Neural progenitor cell (in vitro differentiated cells): ENCODE results near the gene TRAPPC10. TPM values are rescaled to one million over a fixed set of nuclear protein-coding genes. Genes with fewer than 3 reads are reported as not detected.
"Not testable (repeated sequence)": the region's sequence is repeated elsewhere in the genome, so short reads cannot be mapped to it uniquely, and the experiment has no call there.

ENCODE experiments used
- DNase-seq: peaks from one replicate; pipeline ENCODE4 v3.0.0-alpha.2; 2016; ENCODE audit warnings: low spot score
- H2AFZ ChIP-seq: fragments of 200-600 bp; sonication (generic); replicated peaks from 2 replicates; pipeline ENCODE4 v1.6.1; 2016; ENCODE audit warnings: antibody characterized with exemption
- H3F3A ChIP-seq: fragments of 200-600 bp; sonication (generic); 2 replicates; pipeline ENCODE4 v1.6.1; 2016; ENCODE audit warnings: antibody characterized with exemption, low read depth
- H3K27ac ChIP-seq: fragments of 200-600 bp; sonication (generic); 2 replicates; pipeline ENCODE4 v1.5.1; 2016; ENCODE audit warnings: mild to moderate bottlenecking
- H3K27me3 ChIP-seq: fragments of 200-600 bp; sonication (generic); 2 replicates; pipeline ENCODE4 v1.6.1; 2016; ENCODE audit warnings: mild to moderate bottlenecking, moderate library complexity
- H3K36me3 ChIP-seq: fragments of 200-600 bp; sonication (generic); 2 replicates; pipeline ENCODE4 v1.5.1; 2016
- H3K4me1 ChIP-seq: fragments of 200-600 bp; sonication (generic); 2 replicates; pipeline ENCODE4 v1.6.1; 2016; ENCODE audit warnings: mixed run types
- H3K4me2 ChIP-seq: fragments of 200-600 bp; sonication (generic); 2 replicates; pipeline ENCODE4 v1.6.1; 2016
- H3K4me3 ChIP-seq: fragments of 200-600 bp; sonication (generic); 2 replicates; pipeline ENCODE4 v1.5.1; 2016
- H3K79me2 ChIP-seq: fragments of 200-600 bp; sonication (generic); 2 replicates; pipeline ENCODE4 v1.6.1; 2016; ENCODE audit warnings: low read depth
- H3K9ac ChIP-seq: fragments of 200-600 bp; sonication (generic); 2 replicates; pipeline ENCODE4 v1.6.1; 2016
- H3K9me3 ChIP-seq: fragments of 200-600 bp; sonication (generic); 2 replicates; pipeline ENCODE4 v1.5.1; 2016; ENCODE audit warnings: low read depth
- H4K20me1 ChIP-seq: fragments of 200-600 bp; sonication (generic); 2 replicates; pipeline ENCODE4 v1.6.1; 2016; ENCODE audit warnings: low read depth
- H3K27ac Mint-ChIP-seq: 3 replicates; pipeline ENCODE4 v1.8.0; 2021; ENCODE audit warnings: mixed read lengths
- H3K27me3 Mint-ChIP-seq: 2 replicates; pipeline ENCODE4 v1.8.0; 2022; ENCODE audit warnings: low read depth, mild to moderate bottlenecking, inconsistent platforms, moderate library complexity, mixed read lengths; ENCODE audit not compliant: insufficient read depth
- H3K36me3 Mint-ChIP-seq: 3 replicates; pipeline ENCODE4 v1.8.0; 2021; ENCODE audit warnings: mixed read lengths
- H3K4me1 Mint-ChIP-seq: 3 replicates; pipeline ENCODE4 v1.8.0; 2021; ENCODE audit warnings: mixed read lengths
- H3K4me3 Mint-ChIP-seq: 3 replicates; pipeline ENCODE4 v1.8.0; 2021; ENCODE audit warnings: mild to moderate bottlenecking, moderate library complexity, mixed read lengths
- H3K9me3 Mint-ChIP-seq: 3 replicates; pipeline ENCODE4 v1.8.0; 2020; ENCODE audit warnings: mixed read lengths
- EZH2 ChIP-seq: fragments of 200-600 bp; sonication (generic); IDR thresholded peaks from 2 replicates; pipeline ENCODE4 v1.6.1; 2017; ENCODE audit warnings: antibody characterized with exemption, mild to moderate bottlenecking, moderate library complexity
- EZH2phosphoT487 ChIP-seq: fragments of 200-600 bp; sonication (generic); IDR thresholded peaks from 2 replicates; pipeline ENCODE4 v1.6.1; 2017; ENCODE audit warnings: antibody characterized with exemption
- total RNA-seq: library from RNA; depleted of rRNA; stranded (reverse); fragments of >200 nt; gene quantifications from 2 replicates; pipeline ENCODE4 v1.2.3, GENCODE V29; 2015; ENCODE audit warnings: low replicate concordance
- TF ChIP-seq, protein P1 (sequence below): fragments of 200-600 bp; sonication (generic); IDR thresholded peaks from 2 replicates; pipeline ENCODE4 v1.5.1; 2017; ENCODE audit warnings: antibody characterized with exemption, mild to moderate bottlenecking

TRAPPC10 gene
- total RNA-seq, 1 donor from 2014 or later, result 19.8 TPM

- Histone ChIP-seq H3K4me3 (no peak overlapping the region), H2AFZ (no peak overlapping the region), H3K4me1 (no peaks in the 10 kb centered on the region), H3K4me2 (no peak overlapping the region), H3K9me3 (no peaks in the 10 kb centered on the region), H3K27me3 (no peaks in the 10 kb centered on the region), H4K20me1 (no peaks in the 10 kb centered on the region), H3K79me2 (no peaks in the 10 kb centered on the region), H3K27ac (no peak overlapping the region), H3K9ac (no peak overlapping the region), H3F3A (no peaks in the 10 kb centered on the region), H3K36me3 (no peaks in the 10 kb centered on the region)
- DNase-seq, result peak; percentile 1
- peak overlapping the region; percentile 21 for H3K27ac Mint-ChIP-seq
- H3K4me1 Mint-ChIP-seq, result no peaks in the 10 kb centered on the region
- no peaks in the 10 kb centered on the region for H3K9me3 Mint-ChIP-seq
- peaks cover 15% of the 10 kb centered on the region for H3K36me3 Mint-ChIP-seq
- H3K27me3 Mint-ChIP-seq, result no peaks in the 10 kb centered on the region
- H3K4me3 Mint-ChIP-seq, result no peak overlapping the region
- no peak for TF ChIP-seq EZH2
Measured at GRCh38 chr21:44093761-44094160, 81.7 kb downstream of the TRAPPC10 start.

DNA sequence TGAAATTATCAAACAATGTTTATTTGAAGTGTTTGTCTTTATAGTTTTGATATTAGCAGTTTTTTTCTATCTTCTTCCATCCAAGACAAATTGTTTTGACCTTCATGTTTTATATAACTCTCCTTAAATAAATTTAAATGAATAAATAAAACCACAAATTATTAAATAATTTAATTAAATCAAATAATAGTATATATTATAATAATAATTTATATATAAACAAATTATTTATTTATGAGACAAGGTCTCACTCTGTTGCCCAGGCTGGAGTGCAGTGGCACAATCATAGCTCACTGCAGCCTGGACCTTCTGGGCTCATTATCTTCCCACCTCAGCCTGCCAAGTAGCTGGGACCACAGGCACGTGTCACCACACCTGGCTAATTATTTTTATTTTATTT is 82.7 kb downstream of the TRAPPC10 start:
- H3K4me2 ChIP-seq, result no peak overlapping the region
- Mint-ChIP-seq H3K9me3 (no peaks in the 10 kb centered on the region), H3K4me3 (no peak overlapping the region), H3K4me1 (no peaks in the 10 kb centered on the region), H3K27me3 (no peaks in the 10 kb centered on the region), H3K36me3 (peaks cover 7% of the 10 kb centered on the region), H3K27ac (no peak overlapping the region)
- no peaks in the 10 kb centered on the region for H3K36me3 ChIP-seq
- H3K27ac ChIP-seq, result no peak overlapping the region
- no peak for DNase-seq
- H2AFZ ChIP-seq, result no peak overlapping the region
- no peaks in the 10 kb centered on the region for H3F3A ChIP-seq
- H4K20me1 ChIP-seq, result no peaks in the 10 kb centered on the region
- no peak overlapping the region for H3K9ac ChIP-seq
- H3K4me1 ChIP-seq, result no peaks in the 10 kb centered on the region
- H3K9me3 ChIP-seq, result no peaks in the 10 kb centered on the region
- no peaks in the 10 kb centered on the region for H3K79me2 ChIP-seq
- no peaks in the 10 kb centered on the region for H3K27me3 ChIP-seq
- TF ChIP-seq, protein P1, sequence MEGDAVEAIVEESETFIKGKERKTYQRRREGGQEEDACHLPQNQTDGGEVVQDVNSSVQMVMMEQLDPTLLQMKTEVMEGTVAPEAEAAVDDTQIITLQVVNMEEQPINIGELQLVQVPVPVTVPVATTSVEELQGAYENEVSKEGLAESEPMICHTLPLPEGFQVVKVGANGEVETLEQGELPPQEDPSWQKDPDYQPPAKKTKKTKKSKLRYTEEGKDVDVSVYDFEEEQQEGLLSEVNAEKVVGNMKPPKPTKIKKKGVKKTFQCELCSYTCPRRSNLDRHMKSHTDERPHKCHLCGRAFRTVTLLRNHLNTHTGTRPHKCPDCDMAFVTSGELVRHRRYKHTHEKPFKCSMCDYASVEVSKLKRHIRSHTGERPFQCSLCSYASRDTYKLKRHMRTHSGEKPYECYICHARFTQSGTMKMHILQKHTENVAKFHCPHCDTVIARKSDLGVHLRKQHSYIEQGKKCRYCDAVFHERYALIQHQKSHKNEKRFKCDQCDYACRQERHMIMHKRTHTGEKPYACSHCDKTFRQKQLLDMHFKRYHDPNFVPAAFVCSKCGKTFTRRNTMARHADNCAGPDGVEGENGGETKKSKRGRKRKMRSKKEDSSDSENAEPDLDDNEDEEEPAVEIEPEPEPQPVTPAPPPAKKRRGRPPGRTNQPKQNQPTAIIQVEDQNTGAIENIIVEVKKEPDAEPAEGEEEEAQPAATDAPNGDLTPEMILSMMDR, result no peak
- TF ChIP-seq EZH2phosphoT487, result no peak
- TF ChIP-seq EZH2, result no peak
- H3K4me3 ChIP-seq, result no peak overlapping the region

DNA sequence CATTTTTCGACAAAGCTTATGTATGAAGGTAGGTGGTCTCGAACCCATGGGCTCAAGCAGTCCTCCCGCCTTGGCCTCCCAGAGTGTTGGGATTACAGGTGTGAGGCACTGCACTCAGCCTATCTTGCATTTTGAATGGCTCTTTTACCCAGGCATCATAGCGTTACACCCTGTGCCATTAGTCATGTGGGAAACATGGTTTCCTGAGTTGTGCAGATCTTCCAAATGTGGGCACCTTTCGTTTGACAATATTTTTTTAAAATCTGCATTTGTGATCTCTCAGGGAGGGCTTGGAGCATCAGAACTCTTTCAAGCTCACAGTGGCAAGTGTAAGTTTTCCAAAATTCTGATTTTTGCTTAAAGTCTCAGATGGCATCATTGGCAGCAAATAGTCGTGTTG is 86.4 kb downstream of the TRAPPC10 start:
- not testable (repeated sequence) for H3K79me2 ChIP-seq, H3K4me1 Mint-ChIP-seq, H3K9me3 ChIP-seq, H3K9me3 Mint-ChIP-seq, H3K4me2 ChIP-seq, H3K4me1 ChIP-seq, H3K27ac ChIP-seq, H3K27me3 ChIP-seq, H3K27me3 Mint-ChIP-seq, H3K9ac ChIP-seq, H3F3A ChIP-seq, DNase-seq, H2AFZ ChIP-seq, H3K36me3 ChIP-seq, H4K20me1 ChIP-seq, H3K4me3 ChIP-seq, H3K36me3 Mint-ChIP-seq, H3K27ac Mint-ChIP-seq, H3K4me3 Mint-ChIP-seq

- not testable (repeated sequence) for H3K27ac Mint-ChIP-seq, H3K27ac ChIP-seq, H3K27me3 Mint-ChIP-seq, H3K4me1 Mint-ChIP-seq, H3K36me3 Mint-ChIP-seq, H3K79me2 ChIP-seq, H3K4me3 Mint-ChIP-seq, H4K20me1 ChIP-seq, H3K9me3 Mint-ChIP-seq, H3K4me2 ChIP-seq, H3K9me3 ChIP-seq, H2AFZ ChIP-seq, H3K4me3 ChIP-seq, H3K36me3 ChIP-seq, H3F3A ChIP-seq, H3K9ac ChIP-seq, DNase-seq, H3K4me1 ChIP-seq, H3K27me3 ChIP-seq
Measured at GRCh38 chr21:44098964-44099363, 86.9 kb downstream of the TRAPPC10 start.

DNA sequence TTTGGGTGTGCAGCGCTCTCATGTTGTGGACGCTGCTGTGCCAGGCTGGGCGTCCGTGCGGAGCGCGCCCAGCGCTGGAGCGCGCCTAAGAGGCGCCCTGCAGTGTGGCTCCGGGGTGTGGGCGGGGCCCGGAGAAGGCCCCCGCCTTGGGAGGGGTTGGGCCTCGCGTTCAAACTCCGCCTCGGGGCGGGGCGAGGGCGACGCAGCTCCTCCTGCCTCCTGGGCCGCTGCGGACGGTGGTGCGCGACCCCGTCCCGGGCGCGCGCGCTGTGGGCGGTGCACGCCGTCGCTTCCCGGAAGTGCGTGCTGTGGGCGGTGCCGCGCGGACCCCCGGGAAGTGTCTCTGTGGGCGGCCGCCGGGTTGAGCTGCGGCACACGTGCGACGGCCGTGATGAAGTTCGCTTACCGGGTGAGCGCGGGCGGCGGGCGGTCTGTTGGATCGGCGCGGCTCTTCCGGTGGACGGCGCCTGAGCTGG is 95.0 kb downstream of the TRAPPC10 start, which contains the start of gene PWP2:
Gene PWP2, plus strand, starts transcription at position 374 of the 476 bp plus-strand sequence. Its CDS starts 18 bp downstream, at position 392.
- H3K27ac ChIP-seq, H2AFZ ChIP-seq, H4K20me1 ChIP-seq, H3K36me3 Mint-ChIP-seq, H3K4me1 Mint-ChIP-seq, H3K9ac ChIP-seq, H3K36me3 ChIP-seq, H3K4me3 Mint-ChIP-seq, H3K9me3 ChIP-seq, H3F3A ChIP-seq, H3K79me2 ChIP-seq, H3K4me1 ChIP-seq, H3K27me3 ChIP-seq, H3K27ac Mint-ChIP-seq, H3K27me3 Mint-ChIP-seq, DNase-seq, H3K4me2 ChIP-seq, H3K9me3 Mint-ChIP-seq, H3K4me3 ChIP-seq: not testable (repeated sequence)

- not testable (repeated sequence) for H3K27ac ChIP-seq, H3K4me2 ChIP-seq, H3K27ac Mint-ChIP-seq, H3K27me3 ChIP-seq, H3K79me2 ChIP-seq, H3K4me3 ChIP-seq, H3F3A ChIP-seq, H3K36me3 ChIP-seq, H4K20me1 ChIP-seq, H3K4me3 Mint-ChIP-seq, H3K9ac ChIP-seq, H3K9me3 Mint-ChIP-seq, DNase-seq, H3K4me1 ChIP-seq, H2AFZ ChIP-seq, H3K36me3 Mint-ChIP-seq, H3K9me3 ChIP-seq, H3K4me1 Mint-ChIP-seq, H3K27me3 Mint-ChIP-seq
Measured at GRCh38 chr21:44107589-44107988, 95.5 kb downstream of the TRAPPC10 start.

DNA sequence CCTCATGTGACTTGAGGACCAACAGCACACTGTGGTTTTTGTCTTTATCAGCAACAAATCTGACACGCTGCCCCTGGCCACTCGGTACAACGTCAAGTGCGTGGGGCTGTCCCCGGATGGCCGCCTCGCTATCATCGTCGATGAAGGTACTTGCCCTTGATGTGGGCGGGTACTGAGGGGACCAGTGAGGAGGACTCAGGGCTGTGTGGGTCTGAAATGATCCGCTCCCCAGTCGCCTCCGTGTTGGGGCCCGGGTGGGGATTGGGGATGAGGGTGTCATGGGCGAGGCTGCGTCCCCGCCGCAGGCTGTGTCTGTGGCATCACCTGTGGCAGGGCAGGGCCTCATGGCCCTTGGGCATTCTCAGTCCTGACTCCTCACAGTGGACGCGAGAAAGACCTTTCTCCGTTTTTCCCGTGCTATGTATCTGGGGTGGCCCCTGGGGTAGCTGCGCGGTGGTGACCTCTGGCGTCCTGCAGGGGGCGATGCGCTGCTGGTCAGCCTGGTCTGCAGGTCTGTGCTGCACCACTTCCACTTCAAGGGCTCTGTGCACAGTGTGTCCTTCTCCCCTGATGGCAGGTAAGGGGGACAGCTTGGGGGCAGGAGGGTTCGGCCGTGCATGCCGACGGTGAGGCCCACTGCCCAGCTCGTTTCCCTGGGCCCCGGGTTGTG is 101.7 kb downstream of the TRAPPC10 start:
- H3K9me3 ChIP-seq, H3K27me3 ChIP-seq, H3K27me3 Mint-ChIP-seq, DNase-seq, H3K36me3 Mint-ChIP-seq, H3K4me3 Mint-ChIP-seq, H3K4me3 ChIP-seq, H3K9ac ChIP-seq, H4K20me1 ChIP-seq, H3K36me3 ChIP-seq, H3K4me1 ChIP-seq, H3K4me1 Mint-ChIP-seq, H3K79me2 ChIP-seq, H2AFZ ChIP-seq, H3K9me3 Mint-ChIP-seq, H3K27ac ChIP-seq, H3K27ac Mint-ChIP-seq, H3K4me2 ChIP-seq, H3F3A ChIP-seq: not testable (repeated sequence)
